GM19099 (cell line): Measurements from ENCODE around the gene ZBTB20.

Source experiments
- POLR2A ChIP-seq: IDR thresholded peaks from 3 replicates; pipeline ENCODE4 v1.6.1; 2011; ENCODE audit warnings: low read depth; ENCODE audit not compliant: insufficient read length; ENCODE audit errors: extremely low read depth

ZBTB20 gene

GRCh38 chr3:114336122-114336697 is 810.9 kb downstream of the ZBTB20 start:
- no peak for TF ChIP-seq POLR2A

GRCh38 chr3:114333923-114334240 is 813.2 kb downstream of the ZBTB20 start:
- no peak for TF ChIP-seq POLR2A

- no peak for TF ChIP-seq POLR2A
Observed at GRCh38 chr3:114333180-114333922, 813.7 kb downstream of the ZBTB20 start.

- TF ChIP-seq POLR2A = no peak
Observed at GRCh38 chr3:114332342-114333179, 814.5 kb downstream of the ZBTB20 start.

- TF ChIP-seq POLR2A = no peak
Observed at GRCh38 chr3:114331710-114332109, 815.4 kb downstream of the ZBTB20 start.

GRCh38 chr3:114331007-114331406 is 816.1 kb downstream of the ZBTB20 start:
- TF ChIP-seq POLR2A = no peak

- TF ChIP-seq POLR2A = no peak
Observed at GRCh38 chr3:114329823-114330222, 817.3 kb downstream of the ZBTB20 start.

- TF ChIP-seq POLR2A = no peak
Observed at GRCh38 chr3:114328345-114328744, 818.7 kb downstream of the ZBTB20 start.

- TF ChIP-seq POLR2A = no peak
Observed at GRCh38 chr3:114327665-114328064, 819.4 kb downstream of the ZBTB20 start.

- no peak for TF ChIP-seq POLR2A
Observed at GRCh38 chr3:114323546-114324254, 823.4 kb downstream of the ZBTB20 start.

GRCh38 chr3:114320246-114320645 is 826.8 kb downstream of the ZBTB20 start:
- TF ChIP-seq POLR2A = no peak

GRCh38 chr3:114319453-114319852 is 827.6 kb downstream of the ZBTB20 start:
- TF ChIP-seq POLR2A = no peak

GRCh38 chr3:114318295-114318694 is 828.8 kb downstream of the ZBTB20 start:
- no peak for TF ChIP-seq POLR2A

GRCh38 chr3:114314282-114314681 is 832.8 kb downstream of the ZBTB20 start:
- TF ChIP-seq POLR2A = no peak

GRCh38 chr3:114313426-114313825 is 833.7 kb downstream of the ZBTB20 start:
- TF ChIP-seq POLR2A = no peak
